B cell (primary cell): ENCODE results near the gene BABAM2.

Experiments used
- EZH2 ChIP-seq: IDR thresholded peaks from 2 replicates; pipeline ENCODE4 v1.6.1; 2012; ENCODE audit warnings: borderline replicate concordance, low read depth, mild to moderate bottlenecking, moderate library complexity, low read length; ENCODE audit not compliant: insufficient read depth, poor library complexity, severe bottlenecking
- TF ChIP-seq, protein P1 (sequence below): fragments of 200-600 bp; IDR thresholded peaks from one replicate; pipeline ENCODE4 v1.8.0; 2022; ENCODE audit warnings: antibody characterized with exemption, mild to moderate bottlenecking

DNA sequence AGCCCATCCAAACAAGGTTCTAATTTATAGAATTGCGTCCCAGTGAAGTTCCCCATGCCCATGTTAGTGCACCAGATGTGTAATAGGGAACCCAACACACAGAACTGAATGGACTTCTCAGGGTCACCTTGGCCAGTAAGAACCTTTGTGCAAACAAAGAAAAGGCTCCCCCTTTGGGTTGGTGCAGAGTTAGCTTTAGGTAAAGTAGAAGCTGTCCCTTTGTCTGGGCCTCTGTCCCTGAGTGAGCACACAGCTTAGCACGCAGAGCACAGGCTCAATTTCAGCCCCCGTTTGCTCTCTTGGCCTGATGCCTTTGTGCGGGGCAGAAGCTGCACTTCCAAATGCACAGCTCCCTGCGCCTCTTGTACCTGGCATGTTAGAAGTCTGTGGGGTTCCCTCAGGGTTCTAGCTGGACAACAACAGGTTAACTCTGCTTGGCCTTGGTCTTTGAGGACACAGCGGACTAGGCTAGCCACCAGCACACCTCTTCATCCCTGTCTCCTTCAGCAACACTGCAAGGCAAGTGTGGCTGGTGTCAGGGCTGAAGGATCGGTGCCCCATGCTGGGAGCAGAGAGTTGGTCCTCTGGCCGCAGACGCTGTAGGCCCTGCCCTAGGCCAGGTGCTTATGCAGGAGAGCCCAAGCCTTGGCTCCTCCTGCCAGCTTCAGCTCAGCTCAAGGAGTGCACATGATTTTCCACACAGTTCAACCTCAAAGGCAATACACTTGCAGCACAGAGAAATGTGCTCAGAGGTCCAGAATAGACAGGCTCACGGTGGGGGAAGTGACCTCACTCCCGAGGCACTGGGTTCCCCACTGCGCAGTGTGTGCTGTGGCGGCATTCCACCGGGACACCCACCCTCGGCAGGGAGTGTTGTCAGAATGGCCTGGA lies 428.8 kb downstream of the BABAM2 start:
- TF ChIP-seq, protein P1, sequence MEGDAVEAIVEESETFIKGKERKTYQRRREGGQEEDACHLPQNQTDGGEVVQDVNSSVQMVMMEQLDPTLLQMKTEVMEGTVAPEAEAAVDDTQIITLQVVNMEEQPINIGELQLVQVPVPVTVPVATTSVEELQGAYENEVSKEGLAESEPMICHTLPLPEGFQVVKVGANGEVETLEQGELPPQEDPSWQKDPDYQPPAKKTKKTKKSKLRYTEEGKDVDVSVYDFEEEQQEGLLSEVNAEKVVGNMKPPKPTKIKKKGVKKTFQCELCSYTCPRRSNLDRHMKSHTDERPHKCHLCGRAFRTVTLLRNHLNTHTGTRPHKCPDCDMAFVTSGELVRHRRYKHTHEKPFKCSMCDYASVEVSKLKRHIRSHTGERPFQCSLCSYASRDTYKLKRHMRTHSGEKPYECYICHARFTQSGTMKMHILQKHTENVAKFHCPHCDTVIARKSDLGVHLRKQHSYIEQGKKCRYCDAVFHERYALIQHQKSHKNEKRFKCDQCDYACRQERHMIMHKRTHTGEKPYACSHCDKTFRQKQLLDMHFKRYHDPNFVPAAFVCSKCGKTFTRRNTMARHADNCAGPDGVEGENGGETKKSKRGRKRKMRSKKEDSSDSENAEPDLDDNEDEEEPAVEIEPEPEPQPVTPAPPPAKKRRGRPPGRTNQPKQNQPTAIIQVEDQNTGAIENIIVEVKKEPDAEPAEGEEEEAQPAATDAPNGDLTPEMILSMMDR = no peak
- TF ChIP-seq EZH2 = no peak
